GM19395 (cell line): ENCODE results near the gene SIN3A.
A peak's percentile ranks its signal among the peaks of the same experiment; 100 is the strongest.
"Not testable (repeated sequence)": the region's sequence is repeated elsewhere in the genome, so short reads cannot be mapped to it uniquely, and the experiment has no call there.

Experiments used
- ATAC-seq: cut with Tn5 transposase; IDR thresholded peaks from one replicate; pipeline ENCODE4 v1.9.1; 2021; ENCODE audit warnings: mild to moderate bottlenecking, moderate library complexity; ENCODE audit not compliant: unreplicated experiment

Gene SIN3A

GRCh38 chr15:75450307-75451201, 936 bp downstream of the SIN3A start:
- peak; percentile 32 for ATAC-seq

- no peak for ATAC-seq
Measured at GRCh38 chr15:75449585-75450306, 1.7 kb downstream of the SIN3A start.

- not testable (repeated sequence) for ATAC-seq
Measured at GRCh38 chr15:75448171-75448570, 3.3 kb downstream of the SIN3A start.

- no peak for ATAC-seq
Measured at GRCh38 chr15:75446151-75446550, 5.3 kb downstream of the SIN3A start.

GRCh38 chr15:75445324-75445723, 6.2 kb downstream of the SIN3A start:
- not testable (repeated sequence) for ATAC-seq

- ATAC-seq, result not testable (repeated sequence)
Measured at GRCh38 chr15:75443972-75444453, 7.5 kb downstream of the SIN3A start.

- no peak for ATAC-seq
Measured at GRCh38 chr15:75437721-75438120, 13.8 kb downstream of the SIN3A start.

- no peak for ATAC-seq
Measured at GRCh38 chr15:75436881-75437280, 14.6 kb downstream of the SIN3A start.

GRCh38 chr15:75431682-75432081, 19.8 kb downstream of the SIN3A start:
- no peak for ATAC-seq

- ATAC-seq, result no peak
Measured at GRCh38 chr15:75431270-75431669, 20.2 kb downstream of the SIN3A start.

GRCh38 chr15:75430259-75430658, 21.2 kb downstream of the SIN3A start:
- ATAC-seq, result no peak

- ATAC-seq, result no peak
Measured at GRCh38 chr15:75428152-75428551, 23.3 kb downstream of the SIN3A start.

GRCh38 chr15:75425966-75426500, 25.5 kb downstream of the SIN3A start:
- ATAC-seq, result no peak

- ATAC-seq, result no peak
Measured at GRCh38 chr15:75422554-75422953, 28.9 kb downstream of the SIN3A start.

GRCh38 chr15:75420698-75421097, 30.8 kb downstream of the SIN3A start:
- ATAC-seq, result no peak

- no peak for ATAC-seq
Measured at GRCh38 chr15:75416584-75416983, 34.9 kb downstream of the SIN3A start.

GRCh38 chr15:75410196-75410595, 41.3 kb downstream of the SIN3A start:
- no peak for ATAC-seq

- ATAC-seq, result no peak
Measured at GRCh38 chr15:75407083-75407482, 44.4 kb downstream of the SIN3A start.

GRCh38 chr15:75403892-75404291, 47.6 kb downstream of the SIN3A start:
- ATAC-seq, result no peak

- no peak for ATAC-seq
Measured at GRCh38 chr15:75397494-75397893, 54.0 kb downstream of the SIN3A start.

GRCh38 chr15:75389791-75390382, 61.6 kb downstream of the SIN3A start:
- ATAC-seq, result no peak
